GM12878 (cell line): ENCODE data around the gene SLC12A7. TPM values are rescaled to one million over a fixed set of nuclear protein-coding genes. Genes with fewer than 3 reads are reported as not detected.

Experiments used
- ATAC-seq: fragments of 200-7000 bp; cut with Tn5 transposase; 3 replicates; pipeline ENCODE4 v1.9.1; 2020; ENCODE audit warnings: mild to moderate bottlenecking, moderate library complexity
- BruUV-seq: library from RNA; stranded (reverse); fragments of 400-500 nt; replicated peaks from 2 replicates; lab custom pipeline; 2021; lab: Mats Ljungman, UMichigan
- CTCF ChIA-PET: fragments of 300-600 bp; sonication (Branson Sonifier 250); formaldehyde crosslinking; extraction: SDS; loops from one replicate; lab custom pipeline; 2021; ENCODE audit warnings: inconsistent platforms; lab: Yijun Ruan, JAX
- POLR2A ChIA-PET: fragments of 350-600 bp; formaldehyde crosslinking; extraction: SDS; loops from one replicate; lab custom pipeline; 2021; ENCODE audit warnings: inconsistent platforms; lab: Charles Lee
- RAD21 ChIA-PET: fragments of 300-600 bp; sonication (Branson Sonifier 250); formaldehyde crosslinking; loops from one replicate; lab custom pipeline; 2023; ENCODE audit warnings: antibody characterized with exemption; ENCODE audit not compliant: unreplicated experiment; lab: Charles Lee
- SMC1A ChIA-PET: fragments of 300-600 bp; sonication (Branson Sonifier 250); formaldehyde crosslinking; loops from one replicate; lab custom pipeline; 2023; ENCODE audit not compliant: unreplicated experiment, uncharacterized antibody; lab: Charles Lee
- DNase-seq: peaks from one replicate; pipeline ENCODE4 v3.0.0-alpha.2; 2011; ENCODE audit warnings: low read depth, low spot score
- FAIRE-seq: peaks from 3 replicates; lab custom pipeline; 2011; peaks lifted over from hg19 to GRCh38; lab: Jason Lieb, UNC
- H2AFZ ChIP-seq: 2 replicates; pipeline ENCODE4 v1.6.0; 2011; ENCODE audit warnings: low read depth, low read length, control low read depth; ENCODE audit not compliant: control insufficient read depth
- H3K27ac ChIP-seq: 2 replicates; pipeline ENCODE4 v1.5.1; 2011; ENCODE audit warnings: control low read depth; ENCODE audit not compliant: control insufficient read depth, insufficient read depth
- H3K27me3 ChIP-seq, 2 experiments: replicated peaks in 1 of 2; 2 replicates each; pipeline versions ENCODE4 v1.6.0 to v1.6.1; 2011; ENCODE audit warnings: low read length in 1 of 2; ENCODE audit not compliant: control insufficient read depth in 2 of 2, insufficient read depth in 2 of 2
- H3K36me3 ChIP-seq, 2 experiments: 2 replicates each; pipeline ENCODE4 v1.5.1; 2011; ENCODE audit warnings: low read length in 1 of 2; ENCODE audit not compliant: control insufficient read depth in 2 of 2, insufficient read depth in 2 of 2
- H3K4me1 ChIP-seq: 2 replicates; pipeline ENCODE4 v1.6.1; 2011; ENCODE audit warnings: mild to moderate bottlenecking, low read length, moderate library complexity, mixed read lengths; ENCODE audit not compliant: control insufficient read depth, insufficient read depth
- H3K4me2 ChIP-seq: 2 replicates; pipeline ENCODE4 v1.6.0; 2011; ENCODE audit warnings: control low read depth; ENCODE audit not compliant: control insufficient read depth, insufficient read depth
- H3K4me3 ChIP-seq: fragments of 200-600 bp; sonication (generic); 2 replicates; pipeline ENCODE4 v1.5.1; 2016
- H3K79me2 ChIP-seq: 2 replicates; pipeline ENCODE4 v1.6.0; 2011; ENCODE audit warnings: low read length; ENCODE audit not compliant: control insufficient read depth, insufficient read depth
- H3K9ac ChIP-seq: 2 replicates; pipeline ENCODE4 v1.8.0; 2011; ENCODE audit warnings: low read length, control low read depth, mixed read lengths; ENCODE audit not compliant: control insufficient read depth, insufficient read depth
- H3K9me3 ChIP-seq: replicated peaks from 3 replicates; pipeline ENCODE4 v1.5.1; 2011; ENCODE audit warnings: mild to moderate bottlenecking, low read length; ENCODE audit not compliant: control insufficient read depth, insufficient read depth
- H4K20me1 ChIP-seq: 2 replicates; pipeline ENCODE4 v1.6.0; 2011; ENCODE audit not compliant: control insufficient read depth, insufficient read depth
- MYB ChIP-seq: fragments of 150-350 bp; IDR thresholded peaks from 2 replicates; pipeline ENCODE4 v1.6.1; 2014; ENCODE audit warnings: mild to moderate bottlenecking, low read depth, low read length, borderline replicate concordance
- RELB ChIP-seq: fragments of 450-650 bp; IDR thresholded peaks from 2 replicates; pipeline ENCODE4 v1.6.1; 2017; ENCODE audit warnings: low read depth, mild to moderate bottlenecking, moderate library complexity
- RUNX3 ChIP-seq: IDR thresholded peaks from 2 replicates; pipeline ENCODE4 v1.6.1; 2012; ENCODE audit warnings: low read length, inconsistent platforms
- WRNIP1 ChIP-seq: IDR thresholded peaks from 2 replicates; pipeline ENCODE4 v1.6.1; 2011; ENCODE audit warnings: low read depth, low read length, improper control_type of control experiment, borderline replicate concordance
- ZNF274 ChIP-seq: IDR thresholded peaks from one replicate; pipeline ENCODE4 v1.8.0; 2011; ENCODE audit not compliant: insufficient read length, insufficient read depth
- WGBS: methylation state at CpG from one replicate; pipeline ENCODE4 v1.1.6; 2016; ENCODE audit warnings: low lambda C conversion rate; ENCODE audit not compliant: insufficient replicate concordance, insufficient coverage; ENCODE audit errors: missing lambda C conversion rate; 5-methylcytosine and 5-hydroxymethylcytosine counted together
- in situ Hi-C: fragments of 300-500 bp; cut with MboI; formaldehyde crosslinking; loops from 9 replicates; pipeline ENCODE4 v1.14.3; 2018; ENCODE audit warnings: mixed read lengths
- intact Hi-C: fragments of 100-400 bp; cut with micrococcal nuclease; formaldehyde crosslinking; loops from one replicate; pipeline ENCODE4 v1.14.2; 2022; ENCODE audit not compliant: unreplicated experiment
- polyA plus RNA-seq, 11 experiments: library from polyadenylated mRNA; depleted of rRNA in 4 of 11; unstranded in 6 of 11; stranded (reverse) in 5 of 11; fragments of >200 nt; fragmentation: Nextera tagmentation in 4 of 11; fragmentation: Illumina TruSeq in 1 of 11; extraction: Ambion mirVana in 4 of 11; extraction: Trizol in 1 of 11; gene quantifications; 1 replicate in 1 of 11; 2 replicates in 10 of 11; pipeline versions ENCODE4 v1.2.1 to v1.2.3, GENCODE V29; 2011 to 2016; ENCODE audit warnings: inconsistent platforms in 2 of 11, missing spikeins in 2 of 11, low read depth in 1 of 11
- total RNA-seq, 4 experiments: library from RNA; depleted of rRNA in 3 of 4; stranded (reverse); fragments of >200 nt in 3 of 4; fragmentation: Illumina TruSeq in 1 of 4; extraction: Trizol in 1 of 4; gene quantifications; 2 replicates each; pipeline versions ENCODE4 v1.2.1 to v1.2.3, GENCODE V29; 2013 to 2021

Gene SLC12A7
- total and polyA plus RNA-seq, 10 of the 15 experiments (the other 5 are each of a cell fraction or from before 2014, with no cell fraction given): 0.10 to 10.0 (median 2.9) TPM

DNA sequence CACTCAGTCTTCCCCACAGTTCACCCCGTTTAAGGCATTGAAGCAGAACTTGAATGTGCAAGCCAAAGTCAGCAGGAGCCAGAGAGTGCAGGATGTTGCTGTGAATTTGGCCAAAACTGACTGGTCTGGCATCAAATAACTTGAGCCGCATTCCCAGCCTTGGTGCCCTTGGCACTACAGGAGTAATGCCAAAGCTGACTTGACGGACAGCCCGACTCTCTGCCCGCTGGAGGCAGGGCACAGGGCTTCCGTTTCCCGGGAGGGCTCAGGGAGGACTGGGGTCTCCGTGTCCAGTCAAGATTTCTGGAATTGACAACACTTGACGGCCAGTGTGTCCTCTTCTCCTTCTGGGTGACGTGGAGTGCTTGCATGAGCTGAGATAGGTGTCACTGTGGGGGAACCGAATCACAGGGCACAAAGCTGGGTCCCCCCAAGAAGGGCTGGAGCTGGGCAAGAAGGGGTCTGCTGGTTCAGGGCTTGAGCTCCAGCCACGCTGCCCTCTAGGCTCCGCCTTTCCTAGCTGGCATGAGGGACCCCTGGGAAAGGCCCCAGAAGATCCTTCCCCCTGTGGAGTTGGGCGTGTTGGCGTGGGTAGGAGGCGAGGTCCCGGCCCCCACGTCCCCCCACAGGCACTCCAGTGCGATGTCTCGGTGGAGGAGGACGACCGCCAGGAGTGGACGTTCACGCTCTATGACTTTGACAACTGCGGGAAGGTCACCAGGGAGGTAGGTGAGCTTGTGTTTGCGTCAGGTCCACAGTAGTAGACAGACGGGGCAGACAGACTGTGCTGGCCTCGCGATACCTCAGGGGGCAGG is 78.0 kb downstream of the SLC12A7 start (continued):
- TF ChIP-seq RELB (no peak), WRNIP1 (no peak)

DNA sequence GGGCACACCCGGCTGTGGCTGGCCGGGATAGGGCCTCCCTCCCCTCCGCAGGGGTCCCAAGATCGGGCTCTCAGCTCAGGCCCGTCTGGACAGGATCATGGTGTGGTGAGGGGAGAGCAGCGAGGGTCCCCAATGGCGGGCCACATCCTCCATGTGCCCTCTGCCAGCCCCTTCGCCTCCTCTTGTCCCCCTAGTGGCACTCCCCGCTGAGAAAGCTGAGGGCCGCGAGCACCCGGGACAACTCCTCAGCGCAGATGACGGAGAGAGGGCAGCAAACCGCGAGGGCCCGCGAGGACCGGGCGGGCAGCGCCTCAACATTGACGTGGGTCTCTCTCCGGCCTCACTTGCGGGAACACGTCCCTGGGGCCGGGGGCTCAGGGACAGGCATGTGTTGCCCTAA is 78.7 kb downstream of the SLC12A7 start:
- 70% methylated on average over 26 of the region's 26 CpGs for WGBS
- no peak for DNase-seq
- H3K4me1 ChIP-seq: no peaks in the 10 kb centered on the region
- ChIA-PET CTCF (interaction anchor here (0.7 kb wide), 1 partner anchor 141 kb away, joined by 3 read pairs; no protein-coding TSS in a partner anchor), POLR2A (no interaction called here), SMC1A (no interaction called here), RAD21 (no interaction called here)
- BruUV-seq: no TSS peak
- in situ Hi-C loops (no loop called here), intact Hi-C loops (no loop called here)
- H3K27ac ChIP-seq: no peak overlapping the region
- no peaks in the 10 kb centered on the region for H3K79me2 ChIP-seq
- no peaks in the 10 kb centered on the region for H4K20me1 ChIP-seq
- no peak overlapping the region for H3K4me3 ChIP-seq
- no peak for FAIRE-seq
- no peaks in the 10 kb centered on the region for H3K9me3 ChIP-seq
- no peak for ATAC-seq
- H3K27me3 ChIP-seq: no peaks in the 10 kb centered on the region
- no peak overlapping the region for H3K9ac ChIP-seq
- no peak overlapping the region for H2AFZ ChIP-seq
- H3K4me2 ChIP-seq: no peak overlapping the region
- no peaks in the 10 kb centered on the region for H3K36me3 ChIP-seq
- TF ChIP-seq ZNF274 (no peak), MYB (no peak), RUNX3 (no peak)
- TF ChIP-seq, all 136 proteins: peak for 0
